K562 (cell line): Measurements from ENCODE around the gene FERD3L. TPM values are rescaled to one million over a fixed set of nuclear protein-coding genes. Genes with fewer than 3 reads are reported as not detected.

Experiments used
- ATAC-seq: fragments of 200-7000 bp; cut with Tn5 transposase; 3 replicates; pipeline ENCODE4 v1.9.1; 2020; ENCODE audit warnings: moderate library complexity
- BruUV-seq: library from RNA; stranded (reverse); fragments of 400-500 nt; replicated peaks from 2 replicates; lab custom pipeline; 2021; lab: Mats Ljungman, UMichigan
- CTCF ChIA-PET: fragments of 300-600 bp; formaldehyde crosslinking; extraction: SDS; loops from one replicate; lab custom pipeline; 2021; ENCODE audit warnings: low intra/inter-chr PET ratio; lab: Yijun Ruan, JAX
- POLR2A ChIA-PET: fragments of 300-600, 350-650 bp; sonication (Branson Sonifier 250); formaldehyde crosslinking; extraction: SDS; loops from one replicate; lab custom pipeline; 2021; ENCODE audit warnings: antibody characterized with exemption, inconsistent platforms; lab: Yijun Ruan, JAX
- DNase-seq, 4 experiments: peaks; one replicate each; pipeline versions ENCODE4 v3.0.0 to v3.0.0-alpha.2; 2011 to 2018; ENCODE audit warnings: low spot score in 3 of 4, mixed read lengths in 3 of 4; ENCODE audit errors: extremely low read depth in 1 of 4
- FAIRE-seq: peaks from 2 replicates; lab custom pipeline; 2011; peaks lifted over from hg19 to GRCh38; lab: Jason Lieb, UNC
- H2AFZ ChIP-seq: 2 replicates; pipeline ENCODE4 v1.6.0; 2011; ENCODE audit warnings: low read depth, low read length, control low read depth, inconsistent platforms
- H3K27ac ChIP-seq: fragments of 200-600 bp; 3 replicates; pipeline ENCODE4 v1.8.0; 2011; ENCODE audit warnings: low read depth, mild to moderate bottlenecking, control low read depth, inconsistent platforms, low read length, moderate library complexity, mixed read lengths; ENCODE audit errors: extremely low read depth
- H3K27me3 ChIP-seq, 2 experiments: fragments of 300-600 bp in 1 of 2; 2 replicates in 1 of 2; 3 replicates in 1 of 2; pipeline versions ENCODE4 v1.6.0 to v1.8.0; 2011; ENCODE audit warnings: inconsistent platforms in 2 of 2, low read length in 2 of 2, mild to moderate bottlenecking in 1 of 2, mixed read lengths in 1 of 2, moderate library complexity in 1 of 2; ENCODE audit not compliant: control insufficient read depth in 2 of 2, insufficient read depth in 2 of 2
- H3K36me3 ChIP-seq: fragments of 300-600 bp; 3 replicates; pipeline ENCODE4 v1.8.0; 2011; ENCODE audit warnings: mild to moderate bottlenecking, low read length, inconsistent platforms; ENCODE audit not compliant: control insufficient read depth, insufficient read depth
- H3K4me1 ChIP-seq, 2 experiments: fragments of 200-600 bp in 1 of 2; replicated peaks in 1 of 2; 2 replicates in 1 of 2; 3 replicates in 1 of 2; pipeline versions ENCODE4 v1.5.1 to v1.8.0; 2011; ENCODE audit warnings: inconsistent platforms in 2 of 2, low read length in 2 of 2, mild to moderate bottlenecking in 1 of 2, mixed read lengths in 1 of 2, moderate library complexity in 1 of 2; ENCODE audit not compliant: control insufficient read depth in 2 of 2, insufficient read depth in 2 of 2
- H3K4me2 ChIP-seq: 2 replicates; pipeline ENCODE4 v1.6.1; 2011; ENCODE audit warnings: low read length, control low read depth, inconsistent platforms, mixed read lengths; ENCODE audit not compliant: insufficient read depth
- H3K4me3 ChIP-seq: fragments of 200-600 bp; sonication (generic), shearing (Covaris generic); 2 replicates; pipeline ENCODE4 v1.5.1; 2016; ENCODE audit warnings: control low read depth, inconsistent platforms
- H3K79me2 ChIP-seq: fragments of 200-600 bp; 3 replicates; pipeline ENCODE4 v1.8.0; 2011; ENCODE audit warnings: low read length, inconsistent platforms; ENCODE audit not compliant: control insufficient read depth, insufficient read depth
- H3K9ac ChIP-seq, 2 experiments: 2 replicates each; pipeline versions ENCODE4 v1.6.0 to v1.6.1; 2011; ENCODE audit warnings: low read depth in 2 of 2, low read length in 2 of 2, control low read depth in 1 of 2, inconsistent platforms in 1 of 2, mild to moderate bottlenecking in 1 of 2, mixed read lengths in 1 of 2; ENCODE audit not compliant: insufficient read depth in 1 of 2
- H3K9me1 ChIP-seq: one replicate; pipeline ENCODE4 v1.6.0; 2011; ENCODE audit warnings: inconsistent platforms, mild to moderate bottlenecking, low read length, moderate library complexity; ENCODE audit not compliant: control insufficient read depth, insufficient read depth
- H3K9me3 ChIP-seq: replicated peaks from 2 replicates; pipeline ENCODE4 v1.5.1; 2011; ENCODE audit warnings: low read depth, low read length, inconsistent platforms; ENCODE audit not compliant: control insufficient read depth, insufficient read depth
- H4K20me1 ChIP-seq: replicated peaks from 2 replicates; pipeline ENCODE4 v1.6.1; 2011; ENCODE audit warnings: low read length, inconsistent platforms, mixed read lengths; ENCODE audit not compliant: control insufficient read depth, insufficient read depth
- ASH1L ChIP-seq: fragments of 450-650 bp; IDR thresholded peaks from 2 replicates; pipeline ENCODE4 v1.6.1; 2018; ENCODE audit warnings: borderline replicate concordance, mild to moderate bottlenecking, low read depth; ENCODE audit not compliant: partially characterized antibody
- CTBP1 ChIP-seq: fragments of 450-650 bp; IDR thresholded peaks from 2 replicates; pipeline ENCODE4 v1.6.1; 2016; ENCODE audit warnings: borderline replicate concordance
- FIP1L1 ChIP-seq: fragments of 200-400 bp; formaldehyde crosslinking; IDR thresholded peaks from 2 replicates; pipeline ENCODE4 v1.6.1; 2018; ENCODE audit warnings: mild to moderate bottlenecking, low read depth, low read length; ENCODE audit not compliant: poor library complexity, severe bottlenecking
- HNRNPL ChIP-seq: fragments of 200-400 bp; formaldehyde crosslinking; IDR thresholded peaks from 2 replicates; pipeline ENCODE4 v1.6.1; 2017; ENCODE audit warnings: low read depth, mild to moderate bottlenecking, low read length
- HSF4 ChIP-seq: fragments of 250-450 bp; sonication (Bioruptor Pico); IDR thresholded peaks from 2 replicates; pipeline ENCODE4 v2.1.2; 2022; ENCODE audit warnings: mild to moderate bottlenecking, moderate library complexity, borderline replicate concordance
- SIX5 ChIP-seq, 2 experiments: IDR thresholded peaks; 2 replicates each; pipeline ENCODE4 v1.6.1; 2011; ENCODE audit warnings: low read length in 2 of 2, borderline replicate concordance in 1 of 2, low read depth in 1 of 2, mild to moderate bottlenecking in 1 of 2, moderate library complexity in 1 of 2; ENCODE audit not compliant: insufficient read depth in 1 of 2
- SNIP1 ChIP-seq: fragments of 450-650 bp; IDR thresholded peaks from 2 replicates; pipeline ENCODE4 v1.7.1; 2017; ENCODE audit warnings: low read depth, mild to moderate bottlenecking
- SNRNP70 ChIP-seq: fragments of 200-400 bp; formaldehyde crosslinking; optimal IDR thresholded peaks from 2 replicates; pipeline ENCODE3; 2017; ENCODE audit warnings: low read depth, low read length
- ZC3H8 ChIP-seq: fragments of 450-650 bp; IDR thresholded peaks from 2 replicates; pipeline ENCODE4 v1.6.1; 2017
- ZNF785 ChIP-seq: fragments of 250-450 bp; sonication (Bioruptor Pico); IDR thresholded peaks from 2 replicates; pipeline ENCODE4 v1.4.0; 2020; ENCODE audit warnings: mild to moderate bottlenecking
- ZNF79 ChIP-seq: fragments of 250-450 bp; sonication (Bioruptor Pico); IDR thresholded peaks from 2 replicates; pipeline ENCODE4 v1.4.0; 2020; ENCODE audit warnings: low read depth, mild to moderate bottlenecking, moderate library complexity
- whole genome bisulfite sequencing: fragments of 100-300 bp; shearing (Covaris generic); methylation state at CpG from one replicate; pipeline ENCODE4 v1.1.6; 2016; ENCODE audit warnings: low coverage, mixed read lengths; ENCODE audit not compliant: insufficient coverage; ENCODE audit errors: missing lambda C conversion rate; 5-methylcytosine and 5-hydroxymethylcytosine counted together
- in situ Hi-C: fragments of 300-500 bp; cut with MboI; formaldehyde crosslinking; loops from 4 replicates; pipeline ENCODE4 v1.15.0; 2018; ENCODE audit warnings: inconsistent platforms, mixed read lengths
- intact Hi-C: fragments of 100-400 bp; cut with micrococcal nuclease; formaldehyde crosslinking; loops from 2 replicates; pipeline ENCODE4 v1.14.2; 2022
- polyA plus RNA-seq, 8 experiments: library from polyadenylated mRNA; depleted of rRNA in 4 of 8; stranded (reverse) in 5 of 8; unstranded in 3 of 8; fragments of >200 nt; fragmentation: Nextera tagmentation in 2 of 8; fragmentation: Illumina TruSeq in 1 of 8; extraction: Ambion mirVana in 2 of 8; extraction: Trizol in 1 of 8; gene quantifications; 2 replicates each; pipeline versions ENCODE4 v1.2.1 to v1.2.3, GENCODE V29; 2011 to 2014; ENCODE audit warnings: inconsistent platforms in 1 of 8, missing spikeins in 1 of 8
- total RNA-seq, 7 experiments: library from RNA; depleted of rRNA in 6 of 7; stranded (reverse); fragments of >200 nt in 6 of 7; fragmentation: Illumina TruSeq in 2 of 7; extraction: Trizol in 2 of 7; gene quantifications; 2 replicates each; pipeline versions ENCODE4 v1.2.1 to v1.2.3, GENCODE V29; 2011 to 2021; ENCODE audit warnings: low replicate concordance in 1 of 7
- TF ChIP-seq, protein P1 (sequence below): fragments of 450-650 bp; IDR thresholded peaks from 2 replicates; pipeline ENCODE4 v1.6.1; 2016
- TF ChIP-seq, protein P2 (sequence below): fragments of 250-450 bp; sonication (Bioruptor Pico); IDR thresholded peaks from 2 replicates; pipeline ENCODE4 v1.8.0; 2022; ENCODE audit warnings: inconsistent platforms

FERD3L gene
- total and polyA plus RNA-seq, 9 of the 15 experiments (the other 6 are each of a cell fraction or from before 2014, with no cell fraction given), result not detected

DNA sequence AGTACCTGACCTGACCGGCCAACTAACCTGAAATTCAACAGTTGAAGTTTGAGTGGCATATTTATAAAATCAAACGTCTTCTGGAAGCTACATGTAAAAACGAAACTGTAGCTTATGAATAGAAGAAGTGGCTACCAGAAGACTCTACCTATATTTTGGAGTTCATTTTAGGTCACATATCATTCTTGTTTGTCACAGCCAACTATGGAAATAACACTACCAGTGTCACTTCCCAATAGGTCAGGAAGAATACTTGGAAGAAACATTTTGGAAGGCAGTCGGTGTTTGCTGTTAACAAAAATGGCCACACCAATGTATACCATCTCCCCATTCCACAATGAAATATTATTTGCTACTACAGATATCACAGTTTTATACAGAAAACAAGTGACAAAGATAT is 40.4 kb downstream of the FERD3L start:
- Histone ChIP-seq H3K9ac (no peak overlapping the region), H3K9me3 (no peaks in the 10 kb centered on the region), H3K27me3 (peaks cover 6 to 28% of the 10 kb centered on the region in 2 experiments; a peak in 3 of 5 replicates), H3K4me2 (no peak overlapping the region), H2AFZ (no peak overlapping the region), H3K79me2 (no peaks in the 10 kb centered on the region), H3K36me3 (no peaks in the 10 kb centered on the region), H3K4me1 (peaks cover 0 to 5% of the 10 kb centered on the region in 2 experiments; a peak in 2 of 5 replicates), H3K9me1 (no peaks in the 10 kb centered on the region), H3K4me3 (no peak overlapping the region), H3K27ac (no peak overlapping the region), H4K20me1 (no peaks in the 10 kb centered on the region)
- ChIA-PET POLR2A (no interaction called here), CTCF (no interaction called here)
- TF ChIP-seq SIX5 (IDR thresholded peaks at IDR 0.05; ENCODE audit: borderline replicate concordance in 1 of 2, insufficient read depth in 1 of 2, low read depth in 1 of 2, low read length in 2 of 2) (no peak), HNRNPL (no peak), HSF4 (CRISPR knock-in tag) (no peak), FIP1L1 (no peak), ASH1L (no peak), ZNF785 (CRISPR knock-in tag) (no peak), ZNF79 (CRISPR knock-in tag) (no peak), CTBP1 (no peak), ZC3H8 (no peak), SNIP1 (no peak), SNRNP70 (no peak)
- TF ChIP-seq, protein P1, sequence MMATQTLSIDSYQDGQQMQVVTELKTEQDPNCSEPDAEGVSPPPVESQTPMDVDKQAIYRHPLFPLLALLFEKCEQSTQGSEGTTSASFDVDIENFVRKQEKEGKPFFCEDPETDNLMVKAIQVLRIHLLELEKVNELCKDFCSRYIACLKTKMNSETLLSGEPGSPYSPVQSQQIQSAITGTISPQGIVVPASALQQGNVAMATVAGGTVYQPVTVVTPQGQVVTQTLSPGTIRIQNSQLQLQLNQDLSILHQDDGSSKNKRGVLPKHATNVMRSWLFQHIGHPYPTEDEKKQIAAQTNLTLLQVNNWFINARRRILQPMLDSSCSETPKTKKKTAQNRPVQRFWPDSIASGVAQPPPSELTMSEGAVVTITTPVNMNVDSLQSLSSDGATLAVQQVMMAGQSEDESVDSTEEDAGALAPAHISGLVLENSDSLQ, result no peak
- TF ChIP-seq, protein P2, sequence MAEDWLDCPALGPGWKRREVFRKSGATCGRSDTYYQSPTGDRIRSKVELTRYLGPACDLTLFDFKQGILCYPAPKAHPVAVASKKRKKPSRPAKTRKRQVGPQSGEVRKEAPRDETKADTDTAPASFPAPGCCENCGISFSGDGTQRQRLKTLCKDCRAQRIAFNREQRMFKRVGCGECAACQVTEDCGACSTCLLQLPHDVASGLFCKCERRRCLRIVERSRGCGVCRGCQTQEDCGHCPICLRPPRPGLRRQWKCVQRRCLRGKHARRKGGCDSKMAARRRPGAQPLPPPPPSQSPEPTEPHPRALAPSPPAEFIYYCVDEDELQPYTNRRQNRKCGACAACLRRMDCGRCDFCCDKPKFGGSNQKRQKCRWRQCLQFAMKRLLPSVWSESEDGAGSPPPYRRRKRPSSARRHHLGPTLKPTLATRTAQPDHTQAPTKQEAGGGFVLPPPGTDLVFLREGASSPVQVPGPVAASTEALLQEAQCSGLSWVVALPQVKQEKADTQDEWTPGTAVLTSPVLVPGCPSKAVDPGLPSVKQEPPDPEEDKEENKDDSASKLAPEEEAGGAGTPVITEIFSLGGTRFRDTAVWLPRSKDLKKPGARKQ (CRISPR knock-in tag), result no peak
- in situ Hi-C loops, result no loop called here
- no peak for DNase-seq
- WGBS, result 4% methylated on average over 4 of the region's 4 CpGs
- no peak for ATAC-seq
- BruUV-seq, result no TSS peak
- no peak for FAIRE-seq
- intact Hi-C loops, result no loop called here
